GM18909 (cell line): ENCODE results near the gene ZNF628.
A peak's percentile ranks its signal among the peaks of the same experiment; 100 is the strongest.
"Not testable (repeated sequence)": the region's sequence is repeated elsewhere in the genome, so short reads cannot be mapped to it uniquely, and the experiment has no call there.

Experiments
- ATAC-seq: cut with Tn5 transposase; IDR thresholded peaks from one replicate; pipeline ENCODE4 v1.9.1; 2021; ENCODE audit warnings: mild to moderate bottlenecking; ENCODE audit not compliant: unreplicated experiment, poor library complexity

Gene ZNF628

GRCh38 chr19:55493645-55494171 lies 17.3 kb downstream of the ZNF628 start:
- ATAC-seq, result no peak

- ATAC-seq, result no peak
Observed at GRCh38 chr19:55494172-55494761, 17.9 kb downstream of the ZNF628 start.

GRCh38 chr19:55495646-55496349 lies 19.4 kb downstream of the ZNF628 start:
- no peak for ATAC-seq

- ATAC-seq, result not testable (repeated sequence)
Observed at GRCh38 chr19:55496820-55497219, 20.4 kb downstream of the ZNF628 start.

GRCh38 chr19:55497763-55498162 lies 21.3 kb downstream of the ZNF628 start:
- no peak for ATAC-seq

- no peak for ATAC-seq
Observed at GRCh38 chr19:55498246-55498840, 21.9 kb downstream of the ZNF628 start.

GRCh38 chr19:55500368-55500952 lies 24.0 kb downstream of the ZNF628 start:
- ATAC-seq, result no peak

- no peak for ATAC-seq
Observed at GRCh38 chr19:55502197-55502952, 26.0 kb downstream of the ZNF628 start.

GRCh38 chr19:55503157-55503501 lies 26.7 kb downstream of the ZNF628 start:
- ATAC-seq, result no peak

- ATAC-seq, result peak; percentile 90
Observed at GRCh38 chr19:55503502-55504251, 27.3 kb downstream of the ZNF628 start.

GRCh38 chr19:55504252-55504603 lies 27.8 kb downstream of the ZNF628 start:
- ATAC-seq, result peak; percentile 20

- ATAC-seq, result no peak
Observed at GRCh38 chr19:55504981-55505380, 28.6 kb downstream of the ZNF628 start.

GRCh38 chr19:55508120-55508519 lies 31.7 kb downstream of the ZNF628 start:
- no peak for ATAC-seq

- ATAC-seq, result peak; percentile 97
Observed at GRCh38 chr19:55516878-55517620, 40.6 kb downstream of the ZNF628 start.

- no peak for ATAC-seq
Observed at GRCh38 chr19:55519451-55520311, 43.3 kb downstream of the ZNF628 start.

- ATAC-seq, result no peak
Observed at GRCh38 chr19:55520691-55521292, 44.4 kb downstream of the ZNF628 start.

GRCh38 chr19:55525289-55526101 lies 49.1 kb downstream of the ZNF628 start:
- ATAC-seq, result no peak
